ENCODE measurements around the gene FRRS1L. TPM values are rescaled to one million over a fixed set of nuclear protein-coding genes. Genes with fewer than 3 reads are reported as not detected.

The FRRS1L gene
- total RNA-seq (under 1 TPM; 0.08 to 0.51 TPM), polyA plus RNA-seq (not detected)

- Histone ChIP-seq H3K4me3 (ENCODE audit: low read depth in 1 of 3, low read length in 3 of 3) (peak within 1 kb of the TSS in 1 of 3 donors; percentile 47), H3K27ac (ENCODE audit: low read depth in 1 of 2, low read length in 2 of 2) (no peak within 1 kb of the TSS), H3K36me3 (ENCODE audit: control insufficient read depth in 4 of 4, insufficient read depth in 3 of 4, low read depth in 1 of 4, low read length in 3 of 4) (no peaks in the 10 kb centered on the region), H3K4me1 (ENCODE audit: control insufficient read depth in 4 of 4, insufficient read depth in 4 of 4, low read length in 3 of 4) (peaks cover 0 to 6% (median 3%) of the 10 kb centered on the region in 4 donors), H3K9ac (ENCODE audit: low read depth in 1 of 2, low read length in 2 of 2) (no peak within 1 kb of the TSS), H3K27me3 (ENCODE audit: control insufficient read depth in 4 of 4, insufficient read depth in 4 of 4, low read length in 3 of 4) (peaks cover 0 to 4% (median 2%) of the 10 kb centered on the region in 4 donors), H3K9me3 (ENCODE audit: control insufficient read depth in 4 of 4, low read length in 3 of 4) (no peaks in the 10 kb centered on the region)
- no peak for DNase-seq (ENCODE audit: low spot score)
- 13% methylated on average over 85 of the region's 86 CpGs for WGBS
- TF ChIP-seq HNF4A (conservative IDR thresholded peaks at IDR 0.05) (no peak), REST (IDR thresholded peaks at IDR 0.05) (no peak), RAD21 (IDR thresholded peaks at IDR 0.05) (no peak), RXRA (IDR thresholded peaks at IDR 0.05) (no peak), NR2F2 (IDR thresholded peaks at IDR 0.05) (no peak), TAF1 (conservative IDR thresholded peaks at IDR 0.05) (no peak), SP1 (IDR thresholded peaks at IDR 0.05) (no peak), JUND (IDR thresholded peaks at IDR 0.05) (no peak), YY1 (IDR thresholded peaks at IDR 0.05) (no peak), FOXA1 (IDR thresholded peaks at IDR 0.05) (no peak)
These were observed at the start of gene FRRS1L for GRCh38 chr9:109166771-109167601. Gene FRRS1L (minus strand): TSS chr9:109167249. CDS start chr9:109167138, 111 bp downstream.

GRCh38 chr9:109214414-109214813 is 47.4 kb upstream of the FRRS1L start:
- no peaks in the 10 kb centered on the region for H3K27me3 ChIP-seq (ENCODE audit: control insufficient read depth in 4 of 4, insufficient read depth in 4 of 4, low read length in 3 of 4)
- H3K9ac ChIP-seq (ENCODE audit: low read depth in 1 of 2, low read length in 2 of 2), result no peak overlapping the region
- no peak for DNase-seq (ENCODE audit: low spot score)
- H3K9me3 ChIP-seq (ENCODE audit: control insufficient read depth in 4 of 4, low read length in 3 of 4), result no peaks in the 10 kb centered on the region
- peaks cover 4 to 15% (median 13%) of the 10 kb centered on the region in 4 donors for H3K4me1 ChIP-seq (ENCODE audit: control insufficient read depth in 4 of 4, insufficient read depth in 4 of 4, low read length in 3 of 4)
- TF ChIP-seq FOXA2 (IDR thresholded peaks at IDR 0.05) (no peak), SP1 (IDR thresholded peaks at IDR 0.05) (no peak), CTCF (IDR thresholded peaks at IDR 0.05; ENCODE audit: low read depth, low read length, missing input control) (no peak), GABPA (IDR thresholded peaks at IDR 0.05 in 1 of 2, conservative IDR thresholded peaks at IDR 0.05 in 1 of 2) (no peak), MAX (IDR thresholded peaks at IDR 0.05) (no peak), RAD21 (IDR thresholded peaks at IDR 0.05) (no peak), RXRA (IDR thresholded peaks at IDR 0.05) (no peak), ZBTB33 (IDR thresholded peaks at IDR 0.05) (no peak), REST (IDR thresholded peaks at IDR 0.05) (no peak), YY1 (IDR thresholded peaks at IDR 0.05) (no peak), HNF4A (conservative IDR thresholded peaks at IDR 0.05) (no peak), HNF4G (IDR thresholded peaks at IDR 0.05) (no peak), JUND (IDR thresholded peaks at IDR 0.05) (no peak)
- no peaks in the 10 kb centered on the region for H3K36me3 ChIP-seq (ENCODE audit: control insufficient read depth in 4 of 4, insufficient read depth in 3 of 4, low read depth in 1 of 4, low read length in 3 of 4)
- no peak overlapping the region for H3K27ac ChIP-seq (ENCODE audit: low read depth in 1 of 2, low read length in 2 of 2)
- no peak overlapping the region for H3K4me3 ChIP-seq (ENCODE audit: low read depth in 1 of 3, low read length in 3 of 3)
- WGBS, result 96% methylated on average over 6 of the region's 6 CpGs

Data from liver (tissue), 9 donors.